GM19035 (cell line): ENCODE data around the gene GALNT2.
A peak's percentile ranks its signal among the peaks of the same experiment; 100 is the strongest.

Source experiments
- ATAC-seq: cut with Tn5 transposase; IDR thresholded peaks from one replicate; pipeline ENCODE4 v1.9.1; 2021; ENCODE audit not compliant: unreplicated experiment

Gene GALNT2

GRCh38 chr1:230310381-230311163, 243.5 kb downstream of the GALNT2 start:
- ATAC-seq = peak; percentile 56

DNA sequence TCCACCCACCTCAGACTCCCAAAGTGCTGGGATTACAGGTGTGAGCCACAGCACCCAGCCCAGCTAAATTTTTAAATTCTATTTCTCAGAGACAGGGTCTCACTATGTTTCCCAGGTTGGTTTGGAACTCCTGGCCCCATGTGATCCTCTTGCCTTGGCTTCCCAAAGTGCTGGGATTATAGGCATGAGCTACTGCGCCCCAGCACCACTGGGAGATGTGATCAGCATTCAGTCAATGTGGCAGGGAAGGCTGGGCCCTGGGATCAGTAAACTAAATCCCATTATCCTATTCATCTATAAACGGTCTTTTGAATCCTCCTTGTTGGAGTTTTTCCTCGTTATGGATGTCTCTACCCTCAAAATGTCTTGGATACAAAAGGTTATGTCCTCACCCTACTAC, 245.6 kb downstream of the GALNT2 start:
- ATAC-seq = no peak

- ATAC-seq = no peak
Measured at GRCh38 chr1:230313453-230314141, 246.6 kb downstream of the GALNT2 start.

DNA sequence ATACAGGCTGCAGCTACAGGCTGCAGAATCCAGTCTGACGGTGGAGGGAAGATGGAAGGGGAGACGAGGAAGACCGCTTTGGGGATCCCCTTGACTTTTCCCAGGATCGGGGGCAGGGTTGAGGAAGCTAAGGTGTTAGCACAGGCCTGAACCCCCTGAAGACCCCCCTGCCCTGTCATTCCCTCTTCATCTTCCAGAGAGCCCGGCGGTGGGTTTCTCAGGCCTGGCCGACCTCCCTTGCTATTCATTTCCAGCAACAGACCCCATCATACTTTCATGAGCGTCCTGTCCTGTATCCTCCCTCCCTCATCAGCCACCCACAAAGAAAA, 247.1 kb downstream of the GALNT2 start:
- ATAC-seq = no peak

- no peak for ATAC-seq
Measured at GRCh38 chr1:230315099-230315498, 248.1 kb downstream of the GALNT2 start.

DNA sequence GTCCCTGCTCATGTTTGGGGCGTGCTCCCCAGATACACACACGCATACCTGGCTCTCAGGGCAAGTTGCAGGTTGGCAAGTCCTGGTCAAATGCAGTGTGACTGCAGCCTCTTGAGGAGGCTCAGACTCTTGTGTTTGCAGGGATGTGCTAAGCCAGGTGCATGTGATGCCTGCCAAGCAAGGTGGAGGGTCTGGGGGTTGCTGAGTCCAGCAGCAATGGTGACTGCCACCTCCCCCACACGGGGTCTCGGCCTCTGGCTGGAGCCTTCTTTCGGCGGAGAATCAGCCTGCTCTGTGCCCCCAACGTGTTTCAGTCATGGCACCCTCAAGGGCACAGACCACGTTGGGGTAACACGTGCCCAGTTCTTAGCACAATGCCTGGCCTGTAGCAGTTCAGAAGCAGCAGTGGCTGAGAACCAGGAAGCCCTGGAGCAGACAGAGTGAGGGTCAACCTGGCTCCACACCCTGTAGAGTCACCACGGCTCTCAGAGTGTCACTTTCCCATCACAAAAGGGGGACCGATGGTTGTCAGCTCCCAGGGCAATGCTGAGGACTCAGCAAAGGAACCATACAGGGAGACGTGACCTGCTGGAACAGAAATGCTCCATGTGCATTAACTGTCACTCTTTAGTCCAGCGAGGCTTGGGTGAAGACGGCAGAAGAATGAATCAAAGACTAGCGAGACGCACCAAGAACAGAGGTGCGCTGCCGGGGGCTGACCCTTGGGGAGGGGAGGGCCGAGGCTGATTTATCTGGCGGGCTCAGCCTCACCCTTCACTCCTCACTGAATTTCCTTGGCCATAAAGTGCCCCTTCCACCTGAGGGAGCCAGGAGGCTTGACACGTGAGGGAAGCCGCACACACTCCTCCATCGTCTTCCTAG, 250.1 kb downstream of the GALNT2 start:
- no peak for ATAC-seq

- ATAC-seq = no peak
Measured at GRCh38 chr1:230317823-230318819, 251.1 kb downstream of the GALNT2 start.

GRCh38 chr1:230319014-230319747, 252.1 kb downstream of the GALNT2 start:
- no peak for ATAC-seq

GRCh38 chr1:230320804-230321203, 253.8 kb downstream of the GALNT2 start:
- no peak for ATAC-seq

- ATAC-seq = no peak
Measured at GRCh38 chr1:230321341-230321740, 254.3 kb downstream of the GALNT2 start.

DNA sequence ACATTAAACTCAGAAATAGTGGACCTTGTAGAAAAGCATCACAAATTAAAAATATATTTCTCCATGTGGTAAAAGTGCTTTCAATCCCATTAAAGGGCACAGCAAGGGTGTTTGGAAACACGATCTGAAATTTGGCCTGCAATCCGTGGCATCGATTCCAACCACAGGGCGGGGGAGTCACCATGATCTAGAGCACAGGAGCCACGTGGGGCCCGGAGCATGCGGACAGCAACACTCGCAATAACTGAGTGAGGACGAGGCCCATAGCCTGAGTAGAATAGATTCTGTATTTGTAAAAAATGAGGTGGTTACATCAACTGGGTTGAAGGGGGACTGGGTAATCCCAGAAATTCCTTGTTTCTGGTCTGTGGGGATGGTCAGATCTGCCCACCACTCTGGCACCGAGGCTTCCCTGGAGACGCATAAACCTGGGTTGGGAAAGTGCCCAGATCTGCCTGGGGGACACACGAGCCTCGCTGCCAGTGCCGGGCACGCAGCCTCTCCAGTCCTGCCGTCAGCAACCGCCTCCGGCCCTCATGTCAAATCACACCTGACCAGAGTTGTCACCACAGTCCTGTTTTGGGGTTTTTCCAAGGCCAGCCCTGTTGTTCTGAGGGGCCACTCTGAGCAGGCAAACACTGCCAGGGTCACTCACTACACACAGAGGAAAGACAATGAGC, 254.8 kb downstream of the GALNT2 start:
- ATAC-seq = no peak

- ATAC-seq = no peak
Measured at GRCh38 chr1:230322421-230322756, 255.4 kb downstream of the GALNT2 start.

- ATAC-seq = no peak
Measured at GRCh38 chr1:230322967-230323547, 256.0 kb downstream of the GALNT2 start.

DNA sequence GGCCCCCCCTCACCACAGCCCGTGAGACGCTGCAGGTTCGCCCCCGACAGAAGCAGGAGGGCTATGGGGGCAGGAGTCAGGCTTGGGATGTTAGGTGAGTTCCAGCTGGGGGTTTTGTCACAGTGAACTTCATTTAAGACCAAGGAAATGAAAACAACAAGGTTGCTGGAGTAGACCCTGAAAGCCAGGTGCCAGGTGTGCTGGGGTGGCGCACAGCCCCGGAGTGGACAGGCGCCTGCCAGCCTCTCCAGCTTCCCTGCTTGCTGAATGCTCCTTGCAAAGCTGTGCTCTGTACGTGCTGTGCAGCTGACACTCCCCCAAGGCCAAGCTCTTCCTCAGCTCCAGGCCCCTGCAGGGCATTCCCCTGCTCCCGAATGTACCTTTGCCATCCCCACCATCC, 256.6 kb downstream of the GALNT2 start:
- ATAC-seq = no peak

DNA sequence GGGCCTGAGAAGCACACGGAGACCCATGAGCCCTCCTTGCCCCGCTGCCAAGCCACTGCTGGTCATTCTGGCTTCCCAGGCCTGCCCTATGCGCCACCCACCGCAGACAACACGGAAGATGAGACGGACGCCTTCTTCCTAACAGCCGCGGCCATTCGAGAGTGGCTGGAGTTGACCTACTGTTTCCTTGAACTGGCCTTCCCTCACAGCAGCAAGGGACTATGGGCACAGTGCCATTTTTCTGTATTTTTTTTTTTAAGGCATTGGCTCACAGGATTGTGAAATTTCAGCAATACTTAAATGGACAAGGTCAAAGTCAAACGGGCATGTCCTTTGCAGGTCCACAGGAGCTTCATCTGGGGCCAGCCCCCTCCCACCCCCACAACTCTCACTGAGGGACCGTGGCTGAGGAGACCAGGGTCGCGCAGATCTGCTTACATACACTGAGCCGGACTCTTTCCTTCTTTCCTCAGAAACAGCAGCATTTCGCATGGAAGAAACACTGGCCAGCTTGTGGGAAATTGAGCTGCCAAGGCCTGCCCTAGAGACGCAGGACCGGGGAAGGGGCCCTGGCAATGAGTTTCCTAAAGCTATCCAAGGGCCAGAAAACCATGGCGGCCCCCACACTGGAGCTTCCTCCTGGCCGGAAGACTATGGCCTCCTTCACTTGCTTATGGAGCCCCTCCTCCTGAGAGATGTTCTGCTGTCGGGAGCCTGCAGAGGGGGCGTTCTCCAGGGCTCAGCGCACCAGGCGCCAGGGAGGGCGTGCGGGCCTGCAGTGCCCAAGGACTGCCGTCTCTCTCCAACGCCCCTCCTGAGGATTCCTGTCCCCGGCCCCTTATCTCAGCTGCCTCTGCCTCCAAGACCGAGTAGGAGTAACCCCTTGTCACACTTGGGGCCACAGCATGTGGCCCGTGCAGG, 260.2 kb downstream of the GALNT2 start:
- ATAC-seq = peak; percentile 14

DNA sequence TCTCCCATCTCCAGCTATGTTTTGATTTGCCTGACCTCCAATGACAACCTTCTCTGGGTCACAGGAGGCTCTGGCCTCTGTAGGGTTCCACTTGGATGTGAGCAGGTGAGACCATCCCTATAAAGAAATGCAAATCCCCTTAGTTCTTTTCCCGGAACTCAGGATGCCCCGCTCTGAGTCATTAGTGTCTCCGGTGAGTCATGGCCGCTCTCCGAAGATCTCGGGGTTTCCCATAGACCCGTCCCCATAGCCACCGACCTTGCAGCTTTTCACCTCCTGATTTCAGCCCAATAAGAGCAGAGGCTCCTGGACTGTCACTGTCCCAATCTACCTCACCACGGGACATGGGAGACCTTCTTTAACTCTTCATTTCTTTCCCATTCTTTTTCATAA, 260.9 kb downstream of the GALNT2 start:
- ATAC-seq = peak; percentile 79

DNA sequence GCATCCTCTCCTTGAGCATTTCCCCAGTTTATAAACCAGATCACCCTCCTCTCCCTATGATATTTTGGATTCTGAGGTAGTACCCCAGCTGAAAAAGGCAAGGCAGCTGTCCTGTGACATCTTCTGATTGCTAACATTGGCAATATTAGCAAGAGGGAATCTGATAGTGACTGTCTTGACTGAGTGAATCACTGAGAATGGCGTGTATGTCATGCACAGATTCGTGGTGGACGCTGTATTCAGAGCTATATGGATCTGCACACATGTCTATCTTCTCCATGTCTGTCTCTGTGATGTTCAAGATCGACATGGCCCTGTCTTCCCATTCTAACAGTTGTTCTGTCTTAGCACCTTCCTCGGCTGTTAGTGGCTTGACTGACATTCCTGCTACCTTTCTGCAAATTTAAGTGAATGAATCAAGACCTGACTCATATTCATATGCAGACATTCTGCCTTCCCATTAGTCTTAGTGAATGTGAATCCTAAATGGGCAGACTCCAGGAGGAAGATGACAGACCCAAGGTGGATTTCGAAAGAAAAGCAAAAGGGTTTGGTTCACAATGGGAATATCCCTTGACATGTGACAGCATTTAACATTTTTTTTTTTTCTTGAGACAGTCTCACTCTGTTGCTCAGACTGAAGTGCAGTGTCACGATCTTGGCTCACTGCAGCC, 261.4 kb downstream of the GALNT2 start:
- peak; percentile 33 for ATAC-seq
